Common myeloid progenitor, CD34-positive (primary cell): ENCODE results near the gene SLC37A3.
A peak's percentile ranks its signal among the peaks of the same experiment; 100 is the strongest.

Experiments
- CTCF ChIA-PET: fragments of 350-600 bp; sonication (Branson Sonifier 250); formaldehyde crosslinking; loops from one replicate; lab custom pipeline; 2021; ENCODE audit warnings: antibody characterized with exemption; lab: Charles Lee
- POLR2A ChIA-PET: fragments of 350-600 bp; sonication (Branson Sonifier 250); formaldehyde crosslinking; loops from one replicate; lab custom pipeline; 2021; ENCODE audit warnings: antibody characterized with exemption; lab: Charles Lee
- DNase-seq, 3 donors: peaks; one replicate each; pipeline versions ENCODE4 v3.0.0 to v3.0.0-alpha.2; 2013
- H3K27ac ChIP-seq, 2 experiments: 1 replicate in 1 of 2; 2 replicates in 1 of 2; pipeline ENCODE4 v1.7.0; 2013; ENCODE audit warnings: inconsistent platforms in 2 of 2, low read length in 2 of 2, mild to moderate bottlenecking in 2 of 2, low read depth in 1 of 2, moderate library complexity in 1 of 2; ENCODE audit not compliant: severe bottlenecking in 2 of 2, insufficient read depth in 1 of 2, poor library complexity in 1 of 2
- H3K27me3 ChIP-seq, 5 experiments: replicated peaks in 2 of 5; 1 replicate in 3 of 5; 2 replicates in 2 of 5; pipeline versions ENCODE4 v1.6.1 to v1.7.0; 2013; ENCODE audit warnings: low read length in 4 of 5, mild to moderate bottlenecking in 2 of 5, moderate library complexity in 2 of 5, inconsistent platforms in 1 of 5; ENCODE audit not compliant: insufficient read depth in 5 of 5, control insufficient read depth in 4 of 5
- H3K36me3 ChIP-seq, 4 experiments: 1 replicate in 2 of 4; 2 replicates in 2 of 4; pipeline versions ENCODE4 v1.6.1 to v1.7.0; 2013; ENCODE audit warnings: low read length in 3 of 4, control low read depth in 1 of 4, mild to moderate bottlenecking in 1 of 4; ENCODE audit not compliant: control insufficient read depth in 4 of 4, insufficient read depth in 4 of 4
- H3K4me1 ChIP-seq, 4 experiments: 1 replicate in 3 of 4; 2 replicates in 1 of 4; pipeline versions ENCODE4 v1.6.1 to v1.7.1; 2013; ENCODE audit warnings: low read length in 3 of 4, mild to moderate bottlenecking in 3 of 4, control low read depth in 1 of 4, inconsistent platforms in 1 of 4, moderate library complexity in 1 of 4; ENCODE audit not compliant: control insufficient read depth in 4 of 4, insufficient read depth in 4 of 4; ENCODE audit errors: control extremely low read depth in 1 of 4
- H3K4me3 ChIP-seq, 7 experiments: 1 replicate in 4 of 7; 2 replicates in 3 of 7; pipeline versions ENCODE4 v1.5.1 to v1.7.0; 2013; ENCODE audit warnings: mild to moderate bottlenecking in 7 of 7, low read length in 6 of 7, moderate library complexity in 6 of 7, inconsistent platforms in 2 of 7, low read depth in 2 of 7, control low read depth in 1 of 7; ENCODE audit not compliant: insufficient read depth in 4 of 7, control insufficient read depth in 1 of 7; ENCODE audit errors: extremely low read depth in 1 of 7
- H3K9me3 ChIP-seq, 5 experiments: 1 replicate in 4 of 5; 2 replicates in 1 of 5; pipeline versions ENCODE4 v1.6.1 to v1.7.1; 2013; ENCODE audit warnings: low read length in 4 of 5, mild to moderate bottlenecking in 2 of 5, inconsistent platforms in 1 of 5, low read depth in 1 of 5, moderate library complexity in 1 of 5; ENCODE audit not compliant: control insufficient read depth in 4 of 5, insufficient read depth in 2 of 5; ENCODE audit errors: control extremely low read depth in 1 of 5
- WGBS: methylation state at CpG from one replicate; pipeline ENCODE4 v1.1.5; 2013; ENCODE audit not compliant: insufficient coverage; 5-methylcytosine and 5-hydroxymethylcytosine counted together

SLC37A3 gene

DNA sequence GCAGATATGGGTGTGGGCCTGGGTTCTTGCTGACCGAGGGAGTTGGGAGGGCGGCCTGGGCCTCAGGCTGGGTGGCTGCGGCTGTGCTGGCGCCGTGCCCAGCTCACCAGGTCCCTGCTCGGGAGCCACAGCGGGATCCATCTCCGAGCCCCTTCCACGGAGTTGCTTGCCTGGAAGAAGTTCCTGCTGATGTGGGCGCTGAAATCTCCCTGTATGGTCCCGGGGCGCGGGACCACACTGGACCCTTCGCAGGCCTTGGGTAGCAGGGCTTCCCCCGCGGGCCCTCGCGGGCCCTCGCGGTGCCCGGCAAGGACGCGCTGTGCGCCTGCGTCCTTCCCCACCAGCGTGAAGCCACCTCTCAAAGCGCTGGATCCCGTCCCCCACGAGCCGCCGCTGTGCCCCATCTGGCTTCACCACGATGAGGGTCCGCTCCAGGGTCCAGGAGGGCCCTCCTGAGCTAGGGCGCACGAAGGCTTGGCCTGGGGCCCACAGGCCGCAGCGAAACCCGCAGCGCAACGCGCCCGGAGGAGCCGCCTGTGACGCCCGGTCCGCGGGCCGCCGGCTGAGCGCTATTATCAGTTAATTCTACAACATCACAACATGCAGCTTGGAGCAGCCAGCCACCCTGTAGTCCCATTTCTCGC is 37.0 kb upstream of the SLC37A3 start:
- Histone ChIP-seq H3K4me3 (peak overlapping the region in 3 of 7 experiments; percentile 26 to 45 (median 33)), H3K27me3 (peaks cover 0 to 13% (median 0%) of the 10 kb centered on the region in 5 experiments), H3K4me1 (peaks cover 0 to 3% (median under 1%) of the 10 kb centered on the region in 4 experiments), H3K27ac (no peak overlapping the region), H3K9me3 (peaks cover 0 to 3% (median 0%) of the 10 kb centered on the region in 5 experiments), H3K36me3 (no peaks in the 10 kb centered on the region)
- DNase-seq: peak in 1 of 3 donors; percentile 8
- WGBS: 61% methylated on average over 33 of the region's 51 CpGs
- POLR2A ChIA-PET: no interaction called here
- CTCF ChIA-PET: interaction anchor here (1.2 to 1.9 kb wide), 2 partner anchors 8 to 10 kb away, joined by 3 to 4 read pairs; no protein-coding TSS in a partner anchor

DNA sequence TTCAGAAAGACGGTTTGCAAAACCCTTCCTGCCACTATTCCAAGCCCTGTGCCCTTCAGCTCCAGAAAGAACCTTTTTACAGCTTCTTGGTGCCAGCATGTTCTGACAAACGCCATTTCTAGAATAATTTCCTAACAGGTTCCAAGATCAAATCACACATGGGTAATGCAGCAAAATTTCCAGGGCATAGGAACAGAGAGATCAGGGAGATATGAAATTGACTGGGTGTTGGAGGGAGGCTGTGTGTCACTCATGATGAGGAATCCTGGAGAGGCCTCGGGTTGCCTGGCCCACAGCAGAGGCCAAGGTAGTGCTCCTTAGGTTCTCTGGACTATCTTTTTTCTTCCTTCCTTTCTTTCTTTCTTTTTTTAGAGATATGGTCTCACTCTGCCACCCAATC is 35.1 kb upstream of the SLC37A3 start:
- DNase-seq: no peak
- ChIA-PET POLR2A (no interaction called here), CTCF (interaction anchor here (1.9 kb wide), 1 partner anchor 10 kb away, joined by 3 read pairs; no protein-coding TSS in a partner anchor)
- WGBS: 100% methylated on average over 1 of the region's 3 CpGs
- Histone ChIP-seq H3K27me3 (peaks cover 0 to 13% (median 0%) of the 10 kb centered on the region in 5 experiments), H3K4me1 (peaks cover 0 to 3% (median under 1%) of the 10 kb centered on the region in 4 experiments), H3K27ac (no peak overlapping the region), H3K4me3 (no peak overlapping the region), H3K9me3 (peaks cover 0 to 3% (median 0%) of the 10 kb centered on the region in 5 experiments), H3K36me3 (no peaks in the 10 kb centered on the region)

DNA sequence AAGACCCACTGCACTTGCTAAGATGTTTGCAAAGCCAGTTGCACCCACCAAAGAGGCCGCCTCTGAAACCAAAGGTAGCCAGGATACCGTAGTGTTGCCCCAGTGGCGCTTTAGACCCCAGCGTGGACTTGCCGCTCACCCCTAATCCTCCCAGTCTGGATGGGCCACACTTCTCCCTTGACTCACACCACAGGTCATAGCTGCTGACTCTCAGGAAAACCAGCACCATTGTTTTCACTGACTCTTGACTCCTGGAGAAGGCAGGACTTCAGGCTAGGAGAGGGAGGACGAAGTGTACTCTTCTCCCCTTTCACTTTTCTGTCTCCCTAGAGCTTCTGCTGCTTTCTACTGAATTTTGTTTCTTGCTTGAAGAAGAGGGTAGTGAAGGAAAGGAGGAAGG is 27.8 kb upstream of the SLC37A3 start:
- ChIA-PET POLR2A (no interaction called here), CTCF (interaction anchor here (1.6 kb wide), 1 partner anchor 12 kb away, joined by 3 read pairs; no protein-coding TSS in a partner anchor)
- DNase-seq: no peak
- H3K27me3 ChIP-seq: no peaks in the 10 kb centered on the region
- no peaks in the 10 kb centered on the region for H3K9me3 ChIP-seq
- H3K4me3 ChIP-seq: no peak overlapping the region
- H3K27ac ChIP-seq: no peak overlapping the region
- 100% methylated on average over 5 of the region's 6 CpGs for WGBS
- no peaks in the 10 kb centered on the region for H3K36me3 ChIP-seq
- H3K4me1 ChIP-seq: no peaks in the 10 kb centered on the region

DNA sequence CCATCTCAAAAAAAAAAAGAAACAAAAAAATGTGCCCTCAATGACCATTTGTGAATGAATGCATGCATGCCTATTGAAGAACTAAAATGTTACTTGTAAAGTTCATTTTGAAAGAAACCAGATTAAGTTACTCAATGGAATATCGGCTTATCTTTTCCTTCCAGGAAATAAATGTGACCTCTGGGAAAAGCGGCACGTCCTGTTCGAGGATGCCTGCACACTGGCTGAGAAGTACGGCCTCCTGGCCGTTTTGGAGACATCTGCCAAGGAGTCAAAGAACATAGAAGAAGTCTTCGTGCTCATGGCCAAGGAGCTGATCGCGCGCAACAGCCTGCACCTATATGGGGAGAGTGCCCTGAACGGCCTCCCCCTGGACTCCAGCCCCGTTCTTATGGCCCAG is 27.4 kb upstream of the SLC37A3 start:
- ChIA-PET CTCF (interaction anchor here (1.2 to 1.6 kb wide), 2 partner anchors 10 to 12 kb away, joined by 3 to 4 read pairs; no protein-coding TSS in a partner anchor), POLR2A (no interaction called here)
- no peak for DNase-seq
- H3K27ac ChIP-seq: no peak overlapping the region
- no peaks in the 10 kb centered on the region for H3K27me3 ChIP-seq
- H3K4me3 ChIP-seq: no peak overlapping the region
- H3K4me1 ChIP-seq: no peaks in the 10 kb centered on the region
- no peaks in the 10 kb centered on the region for H3K36me3 ChIP-seq
- no peaks in the 10 kb centered on the region for H3K9me3 ChIP-seq
- over 99% methylated on average over 12 of the region's 12 CpGs for WGBS

DNA sequence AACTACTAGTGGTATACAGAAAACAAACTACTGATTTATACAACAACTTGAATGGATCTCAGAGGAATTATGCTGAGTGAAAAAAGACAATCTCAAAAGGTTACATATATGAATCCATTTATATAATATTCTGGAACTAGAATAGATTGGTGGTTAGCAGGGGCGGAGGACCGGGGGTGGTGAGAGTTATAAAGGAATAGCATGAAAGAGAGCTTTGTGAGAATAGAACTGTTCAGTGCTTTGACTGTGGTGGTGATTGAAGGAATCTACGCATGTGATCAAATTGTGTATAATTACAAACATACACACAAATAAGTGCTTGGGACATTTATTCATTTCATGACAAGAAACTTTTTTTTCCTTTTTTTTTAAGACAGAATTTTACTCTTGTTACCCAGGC is 25.2 kb upstream of the SLC37A3 start:
- no peak for DNase-seq
- Histone ChIP-seq H3K9me3 (no peaks in the 10 kb centered on the region), H3K36me3 (no peaks in the 10 kb centered on the region), H3K27me3 (no peaks in the 10 kb centered on the region), H3K27ac (no peak overlapping the region), H3K4me3 (no peak overlapping the region), H3K4me1 (no peaks in the 10 kb centered on the region)
- POLR2A ChIA-PET: interaction anchor here (0.6 kb wide), 1 partner anchor 258 kb away, joined by 3 read pairs; no protein-coding TSS in a partner anchor
- CTCF ChIA-PET: interaction anchor here (1.6 kb wide), 1 partner anchor 10 kb away, joined by 3 read pairs; no protein-coding TSS in a partner anchor
- WGBS: no CpG with 5 or more reads among the region's 3 CpGs

DNA sequence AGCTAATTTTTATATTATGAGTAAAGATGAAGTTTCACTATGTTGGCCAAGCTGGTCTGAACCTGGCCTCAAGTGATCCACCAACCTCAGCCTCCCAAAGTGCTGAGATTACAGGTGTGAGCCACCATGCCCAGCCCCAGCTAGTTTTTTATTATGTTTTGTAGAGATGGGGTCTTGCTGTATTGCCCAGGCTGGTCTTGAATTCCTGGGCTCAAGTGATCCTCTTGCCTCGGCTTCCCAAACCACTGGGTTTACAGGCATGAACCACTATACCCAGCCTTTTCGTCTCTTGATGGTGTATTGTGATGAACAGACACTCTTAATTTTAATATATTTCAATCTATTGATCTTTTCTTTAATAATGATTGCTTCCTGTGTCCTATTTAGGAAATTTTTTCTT is 23.2 kb upstream of the SLC37A3 start:
- Histone ChIP-seq H3K4me3 (no peak overlapping the region), H3K27ac (no peak overlapping the region), H3K27me3 (no peaks in the 10 kb centered on the region), H3K9me3 (no peaks in the 10 kb centered on the region), H3K36me3 (no peaks in the 10 kb centered on the region), H3K4me1 (peaks cover 0 to 9% (median 4%) of the 10 kb centered on the region in 4 experiments)
- ChIA-PET CTCF (no interaction called here), POLR2A (no interaction called here)
- WGBS: no CpG with 5 or more reads among the region's 2 CpGs
- DNase-seq: no peak

DNA sequence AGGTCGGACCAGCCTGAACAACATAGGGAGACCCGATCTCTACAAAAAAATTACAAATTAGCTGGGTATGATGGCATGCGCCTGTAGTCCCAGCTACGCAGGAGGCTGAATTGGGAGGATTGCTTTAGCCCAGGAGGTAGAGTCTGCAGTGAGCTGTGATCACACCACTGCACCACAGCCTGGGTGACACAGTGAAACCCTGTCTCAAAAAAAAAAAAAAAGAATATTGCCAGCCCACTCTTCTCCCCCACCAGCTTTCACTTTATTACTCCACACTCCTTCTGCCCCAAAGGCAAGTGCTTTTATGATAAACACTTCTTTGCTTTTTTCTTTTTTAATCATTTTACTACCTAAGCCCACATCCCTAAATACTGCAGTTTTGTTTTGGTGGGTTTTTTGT is 20.3 kb upstream of the SLC37A3 start:
- ChIA-PET CTCF (no interaction called here), POLR2A (interaction anchor here (0.7 kb wide), 1 partner anchor 238 kb away, joined by 3 read pairs; no protein-coding TSS in a partner anchor)
- no peak overlapping the region for H3K4me3 ChIP-seq

More for the DNA sequence above, 20.3 kb upstream of the SLC37A3 start:
- no peak for DNase-seq
- H3K9me3 ChIP-seq: no peaks in the 10 kb centered on the region
- H3K4me1 ChIP-seq: peaks cover 0 to 9% (median 4%) of the 10 kb centered on the region in 4 experiments
- no peak overlapping the region for H3K27ac ChIP-seq
- H3K36me3 ChIP-seq: no peaks in the 10 kb centered on the region
- no peaks in the 10 kb centered on the region for H3K27me3 ChIP-seq
- WGBS: 97% methylated on average over 4 of the region's 4 CpGs
